Keratinocyte (primary cell): ENCODE results near the gene ADAMTS6.

Source experiments
- EZH2 ChIP-seq: IDR thresholded peaks from one replicate; pipeline ENCODE4 v1.6.1; 2012; ENCODE audit warnings: inconsistent platforms, mild to moderate bottlenecking, low read length, moderate library complexity
- TF ChIP-seq, protein P1 (sequence below), 3 experiments: IDR thresholded peaks in 1 of 3; conservative IDR thresholded peaks in 1 of 3; optimal IDR thresholded peaks in 1 of 3; 2 replicates in 2 of 3; 3 replicates in 1 of 3; pipeline versions ENCODE3 to v1.5.1; 2011; ENCODE audit warnings: low read length in 3 of 3, mild to moderate bottlenecking in 3 of 3, moderate library complexity in 2 of 3, control low read depth in 1 of 3, inconsistent platforms in 1 of 3; ENCODE audit not compliant: insufficient read depth in 2 of 3; ENCODE audit errors: extremely low read depth in 1 of 3

GRCh38 chr5:65461490-65461889, 20.2 kb downstream of the ADAMTS6 start:
- TF ChIP-seq, protein P1, sequence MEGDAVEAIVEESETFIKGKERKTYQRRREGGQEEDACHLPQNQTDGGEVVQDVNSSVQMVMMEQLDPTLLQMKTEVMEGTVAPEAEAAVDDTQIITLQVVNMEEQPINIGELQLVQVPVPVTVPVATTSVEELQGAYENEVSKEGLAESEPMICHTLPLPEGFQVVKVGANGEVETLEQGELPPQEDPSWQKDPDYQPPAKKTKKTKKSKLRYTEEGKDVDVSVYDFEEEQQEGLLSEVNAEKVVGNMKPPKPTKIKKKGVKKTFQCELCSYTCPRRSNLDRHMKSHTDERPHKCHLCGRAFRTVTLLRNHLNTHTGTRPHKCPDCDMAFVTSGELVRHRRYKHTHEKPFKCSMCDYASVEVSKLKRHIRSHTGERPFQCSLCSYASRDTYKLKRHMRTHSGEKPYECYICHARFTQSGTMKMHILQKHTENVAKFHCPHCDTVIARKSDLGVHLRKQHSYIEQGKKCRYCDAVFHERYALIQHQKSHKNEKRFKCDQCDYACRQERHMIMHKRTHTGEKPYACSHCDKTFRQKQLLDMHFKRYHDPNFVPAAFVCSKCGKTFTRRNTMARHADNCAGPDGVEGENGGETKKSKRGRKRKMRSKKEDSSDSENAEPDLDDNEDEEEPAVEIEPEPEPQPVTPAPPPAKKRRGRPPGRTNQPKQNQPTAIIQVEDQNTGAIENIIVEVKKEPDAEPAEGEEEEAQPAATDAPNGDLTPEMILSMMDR (optimal IDR thresholded peaks at IDR 0.05 in 1 of 3, IDR thresholded peaks at IDR 0.05 in 1 of 3, conservative IDR thresholded peaks at IDR 0.05 in 1 of 3; ENCODE audit: extremely low read depth in 1 of 3, insufficient read depth in 2 of 3, low read length in 3 of 3) = no peak
- TF ChIP-seq EZH2 = no peak
